GM21737 (cell line): Measurements from ENCODE around the gene GUCY1A1.

Experiments used
- ATAC-seq: cut with Tn5 transposase; IDR thresholded peaks from one replicate; pipeline ENCODE4 v1.9.1; 2021; ENCODE audit warnings: mild to moderate bottlenecking, moderate library complexity; ENCODE audit not compliant: unreplicated experiment

GUCY1A1 gene

DNA sequence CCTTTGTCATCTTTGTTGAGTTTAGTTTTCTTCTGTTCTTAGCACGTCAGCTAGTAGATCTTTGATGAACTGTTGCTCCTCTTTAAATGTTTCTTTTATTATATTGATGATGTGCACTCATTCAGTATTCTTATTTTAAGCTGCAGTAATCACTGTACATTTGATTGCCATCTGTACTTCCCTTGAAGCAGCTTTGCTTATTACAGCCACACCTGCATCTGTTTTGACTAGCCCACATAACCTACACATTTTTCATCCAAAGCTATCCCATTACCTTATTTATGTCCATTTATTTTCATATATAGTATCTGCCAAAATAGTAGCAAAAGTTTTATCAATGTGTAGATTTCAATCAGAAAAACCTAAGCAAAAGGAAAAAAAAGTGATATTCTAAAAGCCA, 68.3 kb downstream of the GUCY1A1 start:
- no peak for ATAC-seq

GRCh38 chr4:155735496-155735895, 68.8 kb downstream of the GUCY1A1 start:
- ATAC-seq, result no peak

DNA sequence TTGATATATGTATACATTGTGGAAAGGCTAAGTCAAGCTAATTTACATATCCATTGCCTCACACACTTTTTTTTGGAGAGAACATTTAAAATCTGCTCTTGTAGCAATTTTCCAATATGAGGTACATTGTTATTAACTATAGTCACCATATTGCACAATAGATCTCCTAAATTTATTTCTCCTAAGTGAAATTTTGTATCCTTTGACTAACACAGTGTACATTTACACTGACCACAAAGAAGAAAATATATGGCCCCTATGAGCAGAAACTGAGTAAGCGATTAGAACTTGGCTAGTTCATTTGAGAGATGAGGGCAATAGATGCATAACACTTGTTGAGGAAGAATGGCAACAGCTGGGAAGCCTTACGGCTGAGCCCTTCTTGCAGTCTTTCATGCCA, 71.9 kb downstream of the GUCY1A1 start:
- ATAC-seq, result no peak

DNA sequence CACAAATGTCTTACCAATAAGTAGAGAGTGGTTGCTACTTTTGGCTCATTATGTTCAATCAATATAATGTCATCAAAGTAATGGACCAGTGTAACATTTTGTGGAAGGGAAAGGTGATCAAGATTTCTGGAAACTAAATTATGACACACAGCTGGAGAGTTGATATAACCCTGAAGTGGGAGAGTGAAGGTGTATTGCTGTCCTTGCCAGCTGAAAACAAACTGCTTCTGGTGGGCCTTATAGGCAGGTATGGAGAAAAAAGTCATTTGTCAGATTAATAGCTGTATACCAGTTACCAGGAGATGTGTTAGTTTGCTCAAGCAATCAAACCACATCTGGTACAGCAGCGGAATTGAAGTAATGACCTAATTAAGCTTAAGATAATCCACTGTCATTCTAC, 74.9 kb downstream of the GUCY1A1 start:
- ATAC-seq, result no peak

- no peak for ATAC-seq
Observed at GRCh38 chr4:155742310-155743015, 75.8 kb downstream of the GUCY1A1 start.

DNA sequence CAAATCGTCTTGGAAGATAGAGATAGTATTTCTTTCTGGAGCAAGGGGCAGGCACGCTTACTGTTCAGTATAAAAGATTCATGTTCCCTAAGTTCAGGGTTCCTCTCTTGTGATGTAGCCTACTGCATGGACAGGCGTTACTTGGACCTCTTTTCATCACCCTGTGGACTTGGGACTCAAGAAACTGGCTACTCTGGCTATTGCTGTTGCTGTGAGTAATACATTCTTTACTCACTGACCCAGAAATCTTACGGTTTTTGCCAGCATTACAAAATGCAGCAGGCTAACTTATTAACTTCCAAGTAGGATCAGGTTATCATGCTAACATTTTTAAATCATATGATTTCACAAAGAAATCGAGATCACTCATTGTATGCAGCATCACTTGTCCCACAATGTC, 79.3 kb downstream of the GUCY1A1 start:
- no peak for ATAC-seq

DNA sequence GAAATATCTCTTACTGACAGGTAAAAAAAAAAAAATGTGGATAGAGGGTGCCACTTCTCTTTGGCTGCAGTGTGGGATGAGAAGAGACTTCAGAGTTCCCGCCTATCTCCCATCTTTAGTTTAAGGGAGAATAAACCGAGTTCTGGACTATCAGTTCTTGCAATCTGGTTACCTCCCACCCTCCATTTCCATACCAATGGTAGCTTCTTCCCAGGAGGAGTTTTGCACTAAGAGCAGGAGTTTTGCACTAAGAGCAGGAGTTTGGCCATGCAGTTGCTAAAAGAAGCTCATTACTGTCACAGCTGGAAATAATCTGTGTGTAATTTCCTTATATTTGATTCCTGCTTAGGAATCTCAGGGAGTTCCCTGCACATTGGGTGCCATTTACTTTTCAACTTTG, 81.4 kb downstream of the GUCY1A1 start:
- ATAC-seq, result no peak

- ATAC-seq, result no peak
Observed at GRCh38 chr4:155749041-155749440, 82.4 kb downstream of the GUCY1A1 start.

GRCh38 chr4:155751569-155751968, 84.9 kb downstream of the GUCY1A1 start:
- ATAC-seq, result no peak

GRCh38 chr4:155757745-155758265, 91.2 kb downstream of the GUCY1A1 start:
- no peak for ATAC-seq

- ATAC-seq, result peak; percentile 97
Observed at GRCh38 chr4:155758481-155759371, 92.1 kb downstream of the GUCY1A1 start, which contains the start of gene GUCY1B1. TSS of gene GUCY1B1 (plus strand) at chr4:155759021. CDS start at chr4:155759141, 120 bp downstream.

DNA sequence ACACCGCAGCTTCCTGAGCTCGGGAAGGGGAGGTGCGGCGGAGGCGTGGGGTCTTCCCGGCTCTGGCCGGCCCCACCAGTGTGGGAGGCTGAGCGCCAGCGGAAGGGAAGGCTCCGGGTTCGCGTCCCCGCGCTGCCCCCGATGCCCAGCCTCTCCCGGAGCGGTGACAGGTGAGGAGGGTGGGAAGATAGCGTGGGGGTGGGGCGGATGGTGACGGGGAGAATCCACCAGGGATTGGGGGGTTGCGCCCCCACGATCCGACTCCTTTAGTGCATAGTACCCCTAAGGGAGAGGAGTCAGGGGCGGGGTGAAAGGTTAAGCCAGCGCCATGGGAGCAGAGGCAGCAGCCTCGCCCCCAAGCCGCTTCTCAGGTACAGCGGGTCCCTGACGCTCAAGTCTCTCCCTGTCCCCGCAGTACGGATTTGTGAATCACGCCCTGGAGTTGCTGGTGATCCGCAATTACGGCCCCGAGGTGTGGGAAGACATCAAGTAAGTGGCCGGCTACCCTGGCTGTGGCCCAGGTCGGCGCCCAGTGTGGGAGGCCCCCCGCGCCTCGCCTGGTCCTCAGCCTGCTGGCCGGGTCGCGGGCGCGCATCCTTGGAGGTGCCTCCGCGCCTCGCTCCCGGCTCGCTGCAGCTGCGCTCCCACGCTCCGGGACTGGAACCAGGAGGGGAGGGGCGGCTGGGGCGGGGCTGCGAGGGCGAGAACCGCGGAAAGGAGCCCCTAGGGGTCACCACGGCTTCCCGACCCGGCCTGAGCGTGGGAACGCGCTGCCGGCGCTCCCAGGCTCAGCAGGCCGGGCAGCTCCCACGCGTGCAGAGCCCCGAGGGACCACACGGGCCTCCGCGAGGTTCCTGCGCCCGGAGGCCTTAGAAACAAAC, 93.0 kb downstream of the GUCY1A1 start:
- peak; percentile 11 for ATAC-seq

DNA sequence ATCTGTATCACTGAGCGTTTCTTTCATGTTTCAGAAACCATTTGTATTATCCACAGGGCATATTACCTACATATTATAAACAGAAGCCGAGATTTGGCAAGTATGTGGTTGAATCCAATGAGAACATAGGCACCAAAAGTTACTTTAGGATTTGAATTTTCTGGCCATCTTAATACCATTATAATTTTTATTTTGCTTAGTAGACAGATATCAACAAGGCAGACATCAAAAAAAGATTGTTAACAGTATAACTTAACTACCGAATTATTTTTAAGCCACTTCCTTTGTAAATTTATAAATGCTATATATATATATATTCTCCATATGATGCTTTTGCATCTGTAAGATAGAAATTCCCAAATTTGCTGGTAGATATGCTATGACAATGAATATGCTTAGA, 94.4 kb downstream of the GUCY1A1 start:
- ATAC-seq, result no peak

GRCh38 chr4:155761916-155762315, 95.3 kb downstream of the GUCY1A1 start:
- ATAC-seq, result no peak

- ATAC-seq, result no peak
Observed at GRCh38 chr4:155762334-155762733, 95.7 kb downstream of the GUCY1A1 start.

GRCh38 chr4:155763551-155763950, 96.9 kb downstream of the GUCY1A1 start:
- no peak for ATAC-seq

DNA sequence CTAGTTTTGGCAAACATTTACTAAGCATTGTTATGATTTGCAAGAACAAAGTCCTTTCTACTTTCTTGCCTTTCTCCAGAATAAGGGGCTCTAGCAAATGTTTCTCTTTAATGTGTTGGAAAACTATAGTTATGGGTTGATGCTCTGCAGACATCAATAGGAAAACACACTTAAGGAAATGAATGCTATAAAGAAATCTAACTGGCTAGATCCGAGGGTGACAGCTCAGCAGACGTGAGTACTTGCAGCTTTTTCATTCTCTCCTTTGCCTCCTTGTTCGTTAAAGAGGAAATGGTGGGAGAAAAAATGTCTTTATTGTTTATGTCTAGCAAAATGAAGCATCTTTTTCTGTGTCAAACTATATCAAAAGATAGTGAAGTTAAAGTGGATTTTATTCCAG, 98.5 kb downstream of the GUCY1A1 start:
- ATAC-seq, result no peak

DNA sequence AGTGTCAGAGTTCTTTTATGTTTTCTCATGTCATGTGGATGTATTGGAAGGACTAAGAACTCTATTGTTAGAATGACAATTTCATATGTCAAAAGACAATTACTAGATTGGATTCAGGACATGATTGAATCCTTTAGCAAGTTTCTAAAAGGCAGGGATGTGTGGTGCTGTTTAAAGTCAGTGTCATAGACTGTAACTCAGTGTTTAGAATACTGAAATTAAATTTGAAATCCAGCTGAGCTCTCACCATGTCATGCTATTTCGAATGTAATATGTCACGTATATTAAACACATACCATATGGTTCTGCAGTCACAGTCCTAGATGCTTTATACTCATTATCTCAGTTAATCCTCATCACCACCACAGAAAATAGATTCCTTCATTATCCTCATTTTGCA, 100.0 kb downstream of the GUCY1A1 start:
- no peak for ATAC-seq

DNA sequence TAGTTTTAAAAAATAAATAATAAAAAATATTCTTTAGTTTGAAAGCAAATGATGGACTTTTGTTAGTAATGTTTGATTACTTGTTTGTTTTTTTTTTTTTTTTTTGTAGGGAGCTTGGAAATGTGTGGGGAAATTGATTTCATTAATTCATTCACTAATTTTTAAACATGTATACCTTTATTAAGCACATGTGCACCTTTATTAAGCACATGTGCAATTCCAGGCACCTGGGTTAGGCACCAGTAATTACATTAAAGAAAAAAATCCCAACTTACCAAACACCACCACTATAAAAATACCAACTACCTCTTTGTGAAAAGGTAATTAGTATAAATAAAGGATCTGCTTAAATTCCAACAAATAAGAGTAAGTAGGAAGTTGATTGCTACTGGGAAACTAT, 101.7 kb downstream of the GUCY1A1 start:
- ATAC-seq, result no peak

DNA sequence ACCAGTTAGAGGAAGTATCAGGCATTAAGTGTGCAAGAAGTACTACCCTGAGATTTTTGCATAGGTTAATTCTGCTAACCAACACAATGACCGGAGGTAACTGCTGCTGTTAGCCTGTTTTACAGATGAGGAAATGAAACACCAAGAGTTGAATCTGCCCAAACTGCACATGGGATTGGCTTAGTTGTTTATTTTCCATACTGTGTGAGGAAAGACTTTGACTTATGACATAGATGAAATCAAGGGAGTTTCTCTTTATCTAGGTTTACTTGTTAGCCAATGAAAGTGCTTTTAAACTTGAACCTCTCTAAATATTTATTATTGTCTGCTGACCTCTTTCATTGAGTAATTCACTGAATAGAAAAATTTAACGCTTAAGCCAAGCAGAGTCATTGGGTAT, 102.4 kb downstream of the GUCY1A1 start:
- no peak for ATAC-seq
